GM12878 (cell line): ENCODE data around the gene PKP4.

Source experiments
- NFXL1 ChIP-seq: fragments of 450-650 bp; IDR thresholded peaks from 2 replicates; pipeline ENCODE4 v1.6.1; 2017; ENCODE audit warnings: antibody characterized with exemption, mild to moderate bottlenecking, borderline replicate concordance
- NR2C2 ChIP-seq: IDR thresholded peaks from 2 replicates; pipeline ENCODE4 v1.6.1; 2011; ENCODE audit warnings: borderline replicate concordance, low read depth; ENCODE audit not compliant: control insufficient read depth, insufficient read length
- NRF1 ChIP-seq: conservative IDR thresholded peaks from 2 replicates; pipeline ENCODE4 v1.6.1; 2011; ENCODE audit warnings: mild to moderate bottlenecking, low read depth, low read length, improper control_type of control experiment
- RAD21 ChIP-seq: IDR thresholded peaks from 2 replicates; pipeline ENCODE4 v1.6.1; 2011; ENCODE audit warnings: mild to moderate bottlenecking, low read depth, low read length, moderate library complexity; ENCODE audit not compliant: insufficient read depth
- RFX5 ChIP-seq: IDR thresholded peaks from 2 replicates; pipeline ENCODE4 v1.6.1; 2011; ENCODE audit warnings: low read depth, low read length, improper control_type of control experiment
- TARDBP ChIP-seq: IDR thresholded peaks from 2 replicates; pipeline ENCODE4 v1.6.1; 2016; ENCODE audit warnings: borderline replicate concordance
- TBL1XR1 ChIP-seq: IDR thresholded peaks from 2 replicates; pipeline ENCODE4 v1.6.1; 2012; ENCODE audit warnings: low read depth, low read length, improper control_type of control experiment
- TCF3 ChIP-seq: IDR thresholded peaks from 2 replicates; pipeline ENCODE4 v1.6.1; 2012; ENCODE audit warnings: low read depth, mild to moderate bottlenecking, low read length, borderline replicate concordance; ENCODE audit not compliant: insufficient read depth
- TF ChIP-seq, protein P1 (sequence below): IDR thresholded peaks from 2 replicates; pipeline ENCODE4 v1.6.1; 2012; ENCODE audit warnings: mild to moderate bottlenecking, low read depth, low read length
- TF ChIP-seq, protein P2 (sequence below), 3 experiments: IDR thresholded peaks in 2 of 3; conservative IDR thresholded peaks in 1 of 3; 2 replicates each; pipeline ENCODE4 v1.5.1; 2011; ENCODE audit warnings: low read depth in 3 of 3, low read length in 3 of 3, mild to moderate bottlenecking in 3 of 3, control low read depth in 2 of 3, moderate library complexity in 2 of 3, inconsistent platforms in 1 of 3, mixed read lengths in 1 of 3; ENCODE audit not compliant: control insufficient read depth in 2 of 3, insufficient read depth in 1 of 3; ENCODE audit errors: extremely low read depth in 1 of 3
- TF ChIP-seq, protein P3 (sequence below): IDR thresholded peaks from 2 replicates; pipeline ENCODE4 v1.6.1; 2012; ENCODE audit warnings: low read length, inconsistent platforms
- TF ChIP-seq, protein P4 (sequence below): fragments of 150-350 bp; IDR thresholded peaks from 2 replicates; pipeline ENCODE4 v1.6.1; 2016; ENCODE audit warnings: low read depth, low read length

DNA sequence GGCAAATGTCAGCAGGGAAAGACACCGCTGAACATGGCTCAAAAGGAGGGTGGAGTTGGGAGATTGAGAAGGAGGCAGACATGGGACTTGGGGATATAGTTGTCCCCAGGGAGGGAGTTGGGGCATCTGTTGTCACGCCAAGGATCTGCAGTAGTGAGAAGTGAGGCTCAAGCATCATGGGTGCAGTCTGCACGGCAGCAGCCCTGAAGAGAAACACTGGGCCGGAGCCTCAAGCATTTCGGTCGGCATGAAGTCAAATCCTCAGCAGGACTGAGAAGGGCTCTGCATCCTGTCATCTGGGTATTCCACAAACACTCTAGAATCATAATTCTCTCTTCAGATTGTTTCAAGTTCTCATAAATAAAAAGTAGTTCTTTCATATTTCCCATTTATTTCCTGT lies 205.7 kb downstream of the PKP4 start:
- TF ChIP-seq, protein P1, sequence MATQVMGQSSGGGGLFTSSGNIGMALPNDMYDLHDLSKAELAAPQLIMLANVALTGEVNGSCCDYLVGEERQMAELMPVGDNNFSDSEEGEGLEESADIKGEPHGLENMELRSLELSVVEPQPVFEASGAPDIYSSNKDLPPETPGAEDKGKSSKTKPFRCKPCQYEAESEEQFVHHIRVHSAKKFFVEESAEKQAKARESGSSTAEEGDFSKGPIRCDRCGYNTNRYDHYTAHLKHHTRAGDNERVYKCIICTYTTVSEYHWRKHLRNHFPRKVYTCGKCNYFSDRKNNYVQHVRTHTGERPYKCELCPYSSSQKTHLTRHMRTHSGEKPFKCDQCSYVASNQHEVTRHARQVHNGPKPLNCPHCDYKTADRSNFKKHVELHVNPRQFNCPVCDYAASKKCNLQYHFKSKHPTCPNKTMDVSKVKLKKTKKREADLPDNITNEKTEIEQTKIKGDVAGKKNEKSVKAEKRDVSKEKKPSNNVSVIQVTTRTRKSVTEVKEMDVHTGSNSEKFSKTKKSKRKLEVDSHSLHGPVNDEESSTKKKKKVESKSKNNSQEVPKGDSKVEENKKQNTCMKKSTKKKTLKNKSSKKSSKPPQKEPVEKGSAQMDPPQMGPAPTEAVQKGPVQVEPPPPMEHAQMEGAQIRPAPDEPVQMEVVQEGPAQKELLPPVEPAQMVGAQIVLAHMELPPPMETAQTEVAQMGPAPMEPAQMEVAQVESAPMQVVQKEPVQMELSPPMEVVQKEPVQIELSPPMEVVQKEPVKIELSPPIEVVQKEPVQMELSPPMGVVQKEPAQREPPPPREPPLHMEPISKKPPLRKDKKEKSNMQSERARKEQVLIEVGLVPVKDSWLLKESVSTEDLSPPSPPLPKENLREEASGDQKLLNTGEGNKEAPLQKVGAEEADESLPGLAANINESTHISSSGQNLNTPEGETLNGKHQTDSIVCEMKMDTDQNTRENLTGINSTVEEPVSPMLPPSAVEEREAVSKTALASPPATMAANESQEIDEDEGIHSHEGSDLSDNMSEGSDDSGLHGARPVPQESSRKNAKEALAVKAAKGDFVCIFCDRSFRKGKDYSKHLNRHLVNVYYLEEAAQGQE: no peak
- TF ChIP-seq RAD21 (no peak), TBL1XR1 (no peak), TCF3 (no peak), TARDBP (no peak), RFX5 (no peak), NR2C2 (no peak), NRF1 (no peak), NFXL1 (no peak)
- TF ChIP-seq, protein P2, sequence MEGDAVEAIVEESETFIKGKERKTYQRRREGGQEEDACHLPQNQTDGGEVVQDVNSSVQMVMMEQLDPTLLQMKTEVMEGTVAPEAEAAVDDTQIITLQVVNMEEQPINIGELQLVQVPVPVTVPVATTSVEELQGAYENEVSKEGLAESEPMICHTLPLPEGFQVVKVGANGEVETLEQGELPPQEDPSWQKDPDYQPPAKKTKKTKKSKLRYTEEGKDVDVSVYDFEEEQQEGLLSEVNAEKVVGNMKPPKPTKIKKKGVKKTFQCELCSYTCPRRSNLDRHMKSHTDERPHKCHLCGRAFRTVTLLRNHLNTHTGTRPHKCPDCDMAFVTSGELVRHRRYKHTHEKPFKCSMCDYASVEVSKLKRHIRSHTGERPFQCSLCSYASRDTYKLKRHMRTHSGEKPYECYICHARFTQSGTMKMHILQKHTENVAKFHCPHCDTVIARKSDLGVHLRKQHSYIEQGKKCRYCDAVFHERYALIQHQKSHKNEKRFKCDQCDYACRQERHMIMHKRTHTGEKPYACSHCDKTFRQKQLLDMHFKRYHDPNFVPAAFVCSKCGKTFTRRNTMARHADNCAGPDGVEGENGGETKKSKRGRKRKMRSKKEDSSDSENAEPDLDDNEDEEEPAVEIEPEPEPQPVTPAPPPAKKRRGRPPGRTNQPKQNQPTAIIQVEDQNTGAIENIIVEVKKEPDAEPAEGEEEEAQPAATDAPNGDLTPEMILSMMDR (IDR thresholded peaks at IDR 0.05 in 2 of 3, conservative IDR thresholded peaks at IDR 0.05 in 1 of 3; ENCODE audit: control insufficient read depth in 2 of 3, extremely low read depth in 1 of 3, insufficient read depth in 1 of 3, low read depth in 3 of 3, low read length in 3 of 3): no peak
- TF ChIP-seq, protein P3, sequence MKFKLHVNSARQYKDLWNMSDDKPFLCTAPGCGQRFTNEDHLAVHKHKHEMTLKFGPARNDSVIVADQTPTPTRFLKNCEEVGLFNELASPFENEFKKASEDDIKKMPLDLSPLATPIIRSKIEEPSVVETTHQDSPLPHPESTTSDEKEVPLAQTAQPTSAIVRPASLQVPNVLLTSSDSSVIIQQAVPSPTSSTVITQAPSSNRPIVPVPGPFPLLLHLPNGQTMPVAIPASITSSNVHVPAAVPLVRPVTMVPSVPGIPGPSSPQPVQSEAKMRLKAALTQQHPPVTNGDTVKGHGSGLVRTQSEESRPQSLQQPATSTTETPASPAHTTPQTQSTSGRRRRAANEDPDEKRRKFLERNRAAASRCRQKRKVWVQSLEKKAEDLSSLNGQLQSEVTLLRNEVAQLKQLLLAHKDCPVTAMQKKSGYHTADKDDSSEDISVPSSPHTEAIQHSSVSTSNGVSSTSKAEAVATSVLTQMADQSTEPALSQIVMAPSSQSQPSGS: no peak
- TF ChIP-seq, protein P4, sequence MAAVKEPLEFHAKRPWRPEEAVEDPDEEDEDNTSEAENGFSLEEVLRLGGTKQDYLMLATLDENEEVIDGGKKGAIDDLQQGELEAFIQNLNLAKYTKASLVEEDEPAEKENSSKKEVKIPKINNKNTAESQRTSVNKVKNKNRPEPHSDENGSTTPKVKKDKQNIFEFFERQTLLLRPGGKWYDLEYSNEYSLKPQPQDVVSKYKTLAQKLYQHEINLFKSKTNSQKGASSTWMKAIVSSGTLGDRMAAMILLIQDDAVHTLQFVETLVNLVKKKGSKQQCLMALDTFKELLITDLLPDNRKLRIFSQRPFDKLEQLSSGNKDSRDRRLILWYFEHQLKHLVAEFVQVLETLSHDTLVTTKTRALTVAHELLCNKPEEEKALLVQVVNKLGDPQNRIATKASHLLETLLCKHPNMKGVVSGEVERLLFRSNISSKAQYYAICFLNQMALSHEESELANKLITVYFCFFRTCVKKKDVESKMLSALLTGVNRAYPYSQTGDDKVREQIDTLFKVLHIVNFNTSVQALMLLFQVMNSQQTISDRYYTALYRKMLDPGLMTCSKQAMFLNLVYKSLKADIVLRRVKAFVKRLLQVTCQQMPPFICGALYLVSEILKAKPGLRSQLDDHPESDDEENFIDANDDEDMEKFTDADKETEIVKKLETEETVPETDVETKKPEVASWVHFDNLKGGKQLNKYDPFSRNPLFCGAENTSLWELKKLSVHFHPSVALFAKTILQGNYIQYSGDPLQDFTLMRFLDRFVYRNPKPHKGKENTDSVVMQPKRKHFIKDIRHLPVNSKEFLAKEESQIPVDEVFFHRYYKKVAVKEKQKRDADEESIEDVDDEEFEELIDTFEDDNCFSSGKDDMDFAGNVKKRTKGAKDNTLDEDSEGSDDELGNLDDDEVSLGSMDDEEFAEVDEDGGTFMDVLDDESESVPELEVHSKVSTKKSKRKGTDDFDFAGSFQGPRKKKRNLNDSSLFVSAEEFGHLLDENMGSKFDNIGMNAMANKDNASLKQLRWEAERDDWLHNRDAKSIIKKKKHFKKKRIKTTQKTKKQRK: no peak
